Hematopoietic multipotent progenitor cell (in vitro differentiated cells): ENCODE results near the gene DGCR8. TPM values are rescaled to one million over a fixed set of nuclear protein-coding genes. Genes with fewer than 3 reads are reported as not detected.

Source experiments
- DNase-seq, 3 donors: peaks; one replicate each; pipeline ENCODE4 v3.0.0-alpha.2; 2011 to 2015; ENCODE audit warnings: low read depth in 2 of 3, low spot score in 2 of 3
- total RNA-seq: library from RNA; depleted of rRNA; stranded (reverse); fragments of >200 nt; gene quantifications from one replicate; pipeline ENCODE4 v1.2.3, GENCODE V29; 2012

DGCR8 gene
- total RNA-seq, 1 donor, result 29.6 TPM

GRCh38 chr22:20107951-20108756 is 28.1 kb downstream of the DGCR8 start:
- no peak for DNase-seq

- no peak for DNase-seq
Measured at GRCh38 chr22:20108757-20109230, 28.8 kb downstream of the DGCR8 start.

DNA sequence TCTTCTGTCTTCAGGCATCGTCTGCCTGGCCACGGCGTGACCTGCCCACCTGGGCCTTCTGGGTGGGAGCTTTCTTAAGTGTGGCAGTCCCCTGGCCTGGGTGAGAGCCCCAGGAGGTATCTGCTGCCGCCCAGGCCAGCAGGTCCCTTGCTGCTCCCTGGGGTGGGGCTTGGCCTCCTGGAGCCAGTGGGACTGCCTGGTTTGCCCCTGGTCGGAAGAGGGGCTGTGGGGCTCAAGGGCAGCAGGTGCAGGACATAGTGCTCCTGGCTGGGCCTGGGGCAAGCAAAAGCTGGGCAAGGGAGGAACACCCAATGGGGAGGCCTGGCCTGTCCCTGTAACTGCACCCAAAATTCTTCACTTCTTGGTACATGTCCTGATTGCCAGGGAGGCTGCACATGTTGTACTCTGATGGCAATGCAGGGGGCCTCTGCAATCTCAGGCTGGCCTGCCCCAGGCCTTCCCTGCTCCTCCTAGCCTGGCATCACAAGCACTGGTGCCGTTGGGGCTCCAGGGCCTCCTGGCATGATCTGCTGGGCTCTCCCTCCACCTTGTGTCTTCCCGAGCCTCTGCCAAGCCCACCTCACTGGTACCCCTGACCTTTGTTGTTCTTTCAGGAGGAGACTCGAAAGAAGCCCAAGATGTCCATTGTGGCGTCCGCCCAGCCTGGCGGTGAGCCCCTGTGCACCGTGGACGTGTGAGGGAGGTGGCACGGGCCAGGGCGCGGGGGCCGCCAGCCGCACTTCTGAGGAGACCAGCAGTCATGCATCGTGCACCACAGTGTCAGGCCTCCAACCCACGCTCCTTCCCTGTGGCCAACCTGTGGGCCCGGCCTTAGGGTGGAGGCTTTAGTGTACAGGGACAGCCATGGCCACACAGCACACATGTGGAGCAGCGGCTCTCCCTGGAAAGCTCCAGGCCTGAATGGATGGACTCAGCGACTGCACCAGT is 29.6 kb downstream of the DGCR8 start:
- DNase-seq, result no peak

DNA sequence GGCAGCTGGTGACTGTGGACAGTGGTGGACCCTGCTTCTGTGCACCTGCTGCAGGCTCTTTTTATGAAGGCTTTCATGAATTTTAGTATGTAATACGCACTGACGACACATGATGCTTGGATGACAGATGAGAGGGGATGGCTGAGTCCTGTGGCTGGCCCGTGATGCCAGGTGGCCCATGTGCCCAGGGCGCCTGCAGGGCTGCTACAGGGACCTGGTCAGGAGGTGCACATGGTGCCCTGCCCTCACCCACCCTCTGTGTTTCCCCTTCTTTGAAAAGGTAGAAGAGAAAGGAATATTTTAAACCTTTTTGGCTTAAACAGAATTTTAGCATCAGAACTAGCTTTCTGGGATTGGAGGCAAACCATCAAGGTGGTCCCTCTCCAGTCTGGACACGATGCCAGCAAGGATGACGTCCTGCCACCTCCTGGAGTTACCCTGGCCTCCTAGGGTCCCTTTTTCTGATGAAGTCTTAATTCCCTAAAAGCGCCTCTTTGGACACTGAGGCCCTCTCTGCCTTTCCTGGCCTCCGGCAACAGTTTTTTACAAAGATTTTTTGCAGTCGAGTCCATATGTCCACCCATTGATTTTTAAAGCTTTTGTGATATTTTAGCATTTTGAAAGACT is 30.4 kb downstream of the DGCR8 start:
- no peak for DNase-seq

GRCh38 chr22:20111045-20111688 is 31.1 kb downstream of the DGCR8 start:
- peak in 2 of 3 donors; percentile 50 to 53 for DNase-seq

DNA sequence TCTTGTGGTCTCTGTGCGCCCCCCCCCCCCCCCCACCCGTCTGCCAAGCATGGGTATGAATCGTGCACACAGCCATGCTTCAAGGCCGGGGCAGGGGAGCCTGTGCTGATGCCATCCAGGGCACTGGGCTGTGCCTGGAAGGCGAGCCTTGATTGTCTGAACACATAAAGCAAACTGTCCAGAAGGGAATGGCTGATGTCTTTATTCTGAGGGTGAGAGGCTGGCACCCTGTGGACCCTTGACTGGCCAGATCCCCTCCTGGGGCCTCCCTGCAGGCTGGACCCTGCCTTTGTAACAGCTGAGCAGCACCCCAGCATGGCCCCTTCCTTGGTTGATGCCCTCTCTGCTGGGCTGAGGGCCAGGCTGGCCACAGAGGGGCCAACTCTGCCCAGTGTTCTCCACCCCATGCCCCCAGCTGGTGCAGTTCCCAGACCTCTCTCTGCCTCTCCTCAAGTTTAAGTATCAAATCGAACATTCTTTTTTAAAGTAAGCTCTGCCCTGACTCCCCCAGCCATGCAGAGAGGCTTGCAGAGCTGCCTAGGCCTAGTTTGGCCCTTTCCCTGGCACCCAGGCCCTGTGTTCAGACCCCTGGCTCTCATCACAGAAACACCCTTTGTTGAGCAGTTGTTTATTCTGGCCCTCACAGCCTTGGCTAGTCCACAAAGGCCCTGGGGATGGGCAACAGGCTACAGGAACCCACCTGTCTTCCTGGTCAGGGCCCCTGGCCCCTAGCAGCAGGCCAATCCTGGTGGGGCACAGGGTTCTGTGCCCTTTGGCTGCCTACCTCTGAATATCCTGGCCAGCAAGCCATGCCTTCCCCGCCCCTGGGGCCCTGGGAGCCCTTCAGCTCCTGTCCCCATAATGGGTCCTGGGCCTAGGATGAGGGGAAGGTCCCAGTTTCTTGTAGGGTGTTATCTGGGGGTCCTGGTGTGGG is 31.9 kb downstream of the DGCR8 start:
- DNase-seq, result no peak

DNA sequence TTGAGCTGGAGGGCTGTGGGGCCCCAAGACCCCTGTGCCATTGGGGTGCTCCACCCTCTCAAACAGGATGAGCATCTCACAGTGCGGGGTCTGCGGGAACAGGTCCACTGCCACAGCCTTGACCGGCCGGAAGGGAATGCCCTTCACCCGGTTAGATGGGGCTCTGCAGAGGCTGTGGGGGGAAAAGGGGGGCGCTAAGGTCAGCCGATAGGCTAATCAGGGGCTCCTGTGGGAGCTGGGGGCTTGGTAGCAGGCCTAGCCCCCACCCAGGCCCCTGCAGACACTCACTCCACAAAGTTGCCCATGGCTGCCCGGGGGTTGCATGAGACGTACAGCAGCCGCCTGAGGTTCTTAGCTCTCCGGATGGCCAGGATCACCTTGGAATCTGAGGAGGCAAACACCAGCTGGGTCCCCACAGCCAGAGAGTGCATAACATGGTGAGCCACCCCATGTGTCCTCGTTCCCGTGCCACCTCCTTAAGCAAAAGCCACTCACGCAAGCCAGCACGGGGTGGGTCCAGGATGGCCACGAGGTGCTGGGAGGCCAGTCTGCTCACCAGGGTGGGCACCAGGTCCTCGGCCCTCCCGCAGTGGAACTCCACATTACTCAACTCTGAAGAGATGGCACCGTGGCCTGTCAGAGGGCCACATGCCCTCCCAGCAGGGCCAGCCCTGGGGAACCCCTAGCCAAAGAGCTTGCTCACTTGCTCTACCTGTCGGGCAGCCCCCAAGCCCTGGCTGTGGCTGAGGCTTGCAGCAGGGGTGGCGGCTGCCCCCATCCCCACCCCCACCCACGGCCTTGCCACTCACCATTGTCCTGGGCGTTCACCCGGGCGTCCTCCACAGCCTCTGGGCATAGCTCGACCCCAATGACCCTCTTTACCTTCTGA is 32.8 kb downstream of the DGCR8 start:
- no peak for DNase-seq

GRCh38 chr22:20113551-20114310 is 33.7 kb downstream of the DGCR8 start:
- no peak for DNase-seq

DNA sequence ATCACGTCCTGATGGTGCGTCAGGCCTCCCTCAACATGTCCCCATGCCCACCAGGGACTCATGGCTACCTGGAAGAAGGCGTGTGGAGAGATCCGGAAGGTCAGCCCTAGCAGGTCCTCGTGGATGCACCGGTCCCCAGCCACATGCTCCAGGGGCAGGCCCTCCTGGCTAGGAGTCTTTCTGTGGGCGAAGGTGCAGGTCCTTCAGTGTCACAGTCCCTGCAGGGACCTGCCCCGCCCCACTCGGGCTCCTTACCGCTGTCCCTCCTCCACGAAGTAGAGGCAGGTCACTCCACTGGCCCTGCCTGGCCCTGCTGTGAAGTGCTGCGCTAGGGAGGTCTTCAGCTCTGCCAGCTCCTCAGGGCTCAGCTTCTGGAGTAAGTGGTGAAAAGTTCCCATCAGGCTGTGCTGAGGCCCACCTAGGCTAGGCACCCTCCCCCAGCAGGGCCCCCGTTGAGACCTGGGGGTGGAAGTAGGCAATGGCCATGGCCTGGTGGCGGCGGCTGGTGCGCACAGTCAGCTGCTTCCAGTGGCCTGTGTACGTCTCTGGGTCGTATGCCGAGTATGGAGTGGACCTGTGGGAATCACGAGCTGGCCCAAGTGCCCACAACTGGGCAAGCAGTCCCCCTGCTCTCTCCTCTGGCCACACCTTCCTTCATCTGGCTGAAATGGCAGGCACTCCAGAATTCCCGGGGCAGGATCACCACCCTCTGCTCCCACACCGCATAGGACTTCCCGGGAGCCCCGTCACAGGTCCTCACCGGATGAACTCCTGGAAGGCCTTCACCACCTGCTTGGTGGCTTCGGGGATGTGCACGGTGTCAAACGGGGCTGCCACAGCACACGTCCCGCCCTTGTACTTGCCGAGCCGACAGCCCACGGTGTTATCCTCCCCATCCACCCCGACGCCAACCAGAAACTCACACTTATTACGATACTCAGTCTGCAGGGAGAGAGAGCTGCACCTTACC is 34.8 kb downstream of the DGCR8 start:
- DNase-seq, result no peak

DNA sequence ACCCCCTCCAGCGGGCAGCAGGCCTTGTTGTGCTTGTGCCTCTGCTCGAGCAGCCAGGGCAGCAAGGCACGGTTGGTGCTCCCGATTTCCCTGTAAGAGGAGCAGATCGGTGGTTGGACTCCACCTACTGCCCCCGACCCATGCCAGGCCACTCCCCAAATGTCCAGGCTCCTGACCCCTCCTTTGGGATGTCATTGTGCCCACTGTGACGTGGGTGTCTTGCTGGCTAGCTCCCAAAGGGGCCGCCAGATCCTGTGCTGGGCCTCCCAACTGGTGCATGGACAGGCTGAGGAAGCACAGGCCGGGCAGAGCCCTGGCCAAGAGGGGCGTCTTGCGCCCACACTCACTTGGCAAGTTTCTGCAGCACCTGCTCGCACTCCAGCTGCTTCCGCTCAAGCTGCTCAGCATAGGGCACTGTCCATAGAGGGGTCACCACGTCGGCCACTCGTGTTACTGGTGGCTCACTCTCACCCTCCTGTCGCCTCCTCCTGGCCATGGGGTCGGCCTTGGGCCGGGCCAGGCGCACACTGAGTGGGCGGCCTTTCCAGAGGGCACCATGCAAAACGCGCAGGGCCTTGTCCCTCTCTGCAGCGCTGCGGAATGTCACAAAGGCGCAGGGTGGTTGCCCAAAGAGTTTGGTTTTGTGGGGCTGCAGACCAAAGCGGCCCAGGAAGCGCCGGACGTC is 35.8 kb downstream of the DGCR8 start, which contains the start of gene RANBP1:
RANBP1 (plus strand) TSS at position 414 of the 685 bp plus-strand sequence; CDS start at position 495, 81 bp downstream.
- DNase-seq, result no peak

DNA sequence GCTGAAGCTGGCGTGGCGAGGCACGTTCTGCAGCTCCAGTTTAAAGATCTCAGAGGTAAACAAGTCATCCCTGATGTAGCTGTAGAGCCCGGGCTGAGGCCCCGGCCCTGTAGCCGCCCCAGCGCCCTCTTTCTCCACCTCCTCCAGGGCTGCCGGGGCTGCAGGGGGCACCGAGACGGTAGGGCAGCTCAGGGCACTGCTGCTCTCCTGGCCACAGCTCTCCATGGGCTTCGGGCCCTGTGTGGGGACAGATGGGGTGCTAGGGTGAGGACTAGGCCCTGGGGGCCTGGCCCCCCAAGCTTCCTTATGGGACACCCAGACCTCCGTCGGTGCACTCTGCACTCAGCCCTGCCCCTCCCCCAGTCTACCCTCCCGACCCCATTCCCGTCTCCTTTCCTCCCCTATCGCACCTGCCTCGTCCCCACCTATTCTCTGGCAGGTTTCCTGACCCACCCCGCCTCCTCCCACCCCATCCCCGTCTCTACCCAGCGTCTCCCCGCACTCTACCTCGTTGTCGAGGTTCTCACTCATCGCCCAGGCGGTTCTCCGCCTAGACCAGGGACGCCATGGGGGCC is 36.4 kb downstream of the DGCR8 start:
- DNase-seq, result peak in 2 of 3 donors; percentile 2 to 19

DNA sequence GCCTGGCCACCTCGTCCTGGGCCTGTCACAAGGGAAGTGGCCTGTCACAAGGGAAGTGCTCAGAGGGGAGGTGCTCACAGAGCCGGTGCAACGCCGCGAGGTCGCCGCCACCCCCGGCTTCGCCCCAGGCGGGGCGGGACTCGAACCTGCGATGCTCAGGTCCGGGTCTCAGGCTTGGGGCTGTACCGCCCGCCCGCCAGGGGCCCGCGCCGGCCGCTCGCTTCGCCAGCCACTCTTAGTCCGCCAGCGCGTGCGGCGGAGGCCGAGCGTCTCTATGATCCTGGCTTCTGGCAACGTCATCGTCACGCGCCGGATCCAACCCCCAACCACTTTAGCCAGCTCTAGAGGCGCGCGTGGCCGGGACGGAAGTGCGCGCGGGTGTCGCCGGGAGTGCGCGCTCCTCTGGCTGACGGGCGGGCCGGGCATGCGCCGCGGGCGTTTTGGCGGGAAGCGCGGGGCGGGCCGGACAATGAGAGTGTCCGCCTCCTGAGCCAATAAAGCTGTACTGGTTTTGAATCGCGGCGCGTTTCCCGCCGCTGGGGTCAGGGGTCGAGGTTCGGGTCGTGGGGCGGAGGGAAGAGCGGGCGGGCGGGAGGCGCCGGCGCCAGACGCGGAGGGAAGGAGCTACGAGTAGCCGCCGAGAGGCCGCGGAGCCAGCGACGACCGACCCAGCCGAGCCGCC is 37.1 kb downstream of the DGCR8 start, which contains the start of gene TRMT2A:
TRMT2A (minus strand) TSS at position 276 of the 682 bp plus-strand sequence. CDS start 320 bp downstream, outside the sequence.
- DNase-seq, result peak; percentile 95 to 99 (median 99)

GRCh38 chr22:20117633-20118299 is 37.7 kb downstream of the DGCR8 start:
- DNase-seq, result peak in 2 of 3 donors; percentile 31 to 33
